Gastroesophageal sphincter (tissue), 4 donors: ENCODE measurements around the gene FCER2. TPM values are rescaled to one million over a fixed set of nuclear protein-coding genes. Genes with fewer than 3 reads are reported as not detected.

Experiments
- ATAC-seq: fragments of 150-250 bp; one replicate; pipeline ENCODE4 v1.9.1; 2016; ENCODE audit warnings: mild to moderate bottlenecking, moderate library complexity
- H3K27ac ChIP-seq, 4 donors: fragments of 200-600 bp; sonication (generic) in 3 of 4; 1 replicate in 3 of 4; 2 replicates in 1 of 4; pipeline ENCODE4 v1.5.1; 2016 to 2019
- H3K27me3 ChIP-seq: fragments of 200-600 bp; sonication (generic); one replicate; pipeline ENCODE4 v1.5.1; 2019
- H3K36me3 ChIP-seq, 2 donors: fragments of 200-600 bp; sonication (generic); one replicate each; pipeline ENCODE4 v1.5.1; 2019; ENCODE audit warnings: control low read depth in 1 of 2
- H3K4me1 ChIP-seq, 3 donors: fragments of 200-600 bp; sonication (generic); 1 replicate in 2 of 3; 2 replicates in 1 of 3; pipeline ENCODE4 v1.5.1; 2016 to 2019; ENCODE audit warnings: control low read depth in 2 of 3
- H3K4me3 ChIP-seq, 2 donors: fragments of 200-600 bp; sonication (generic); one replicate each; pipeline ENCODE4 v1.5.1; 2019; ENCODE audit warnings: mild to moderate bottlenecking in 1 of 2, moderate library complexity in 1 of 2
- H3K9me3 ChIP-seq, 3 donors: fragments of 200-600 bp; sonication (generic); one replicate each; pipeline ENCODE4 v1.5.1; 2017 to 2019; ENCODE audit warnings: control low read depth in 2 of 3
- CTCF ChIP-seq, 4 experiments: fragments of 200-600 bp in 2 of 4; fragments of 450-650 bp in 2 of 4; sonication (generic) in 1 of 4; IDR thresholded peaks; one replicate each; pipeline ENCODE4 v1.5.1; 2017 to 2019; ENCODE audit warnings: antibody characterized with exemption in 4 of 4, mild to moderate bottlenecking in 2 of 4, moderate library complexity in 2 of 4
- EP300 ChIP-seq: sonication (generic); formaldehyde crosslinking; IDR thresholded peaks from one replicate; pipeline ENCODE4 v1.6.1; 2017; ENCODE audit warnings: antibody characterized with exemption, mild to moderate bottlenecking
- POLR2A ChIP-seq, 2 donors: fragments of 450-650 bp; IDR thresholded peaks; one replicate each; pipeline ENCODE4 v1.6.1; 2017; ENCODE audit warnings: antibody characterized with exemption in 2 of 2, mild to moderate bottlenecking in 2 of 2, moderate library complexity in 1 of 2
- POLR2AphosphoS5 ChIP-seq: sonication (generic); formaldehyde crosslinking; IDR thresholded peaks from one replicate; pipeline ENCODE4 v1.6.1; 2017; ENCODE audit warnings: antibody characterized with exemption
- WGBS, 2 donors: methylation state at CpG; one replicate each; pipeline ENCODE4 v1.1.5; 2018; ENCODE audit warnings: low coverage in 1 of 2; 5-methylcytosine and 5-hydroxymethylcytosine counted together
- total RNA-seq, 4 donors: library from RNA; depleted of rRNA; stranded (reverse); fragments of >200 nt; gene quantifications; one replicate each; pipeline ENCODE4 v1.1.0, GENCODE V29; 2016

The FCER2 gene
- total RNA-seq, 4 donors from 2014 or later, result 1.2 TPM; not detected in 3

- Histone ChIP-seq H3K4me3 (no peak overlapping the region), H3K27me3 (peaks cover 99% of the 10 kb centered on the region), H3K36me3 (no peaks in the 10 kb centered on the region), H3K9me3 (no peaks in the 10 kb centered on the region), H3K4me1 (no peaks in the 10 kb centered on the region), H3K27ac (no peak overlapping the region)
- no peak for TF ChIP-seq POLR2A (IDR thresholded peaks at IDR 0.05)
- TF ChIP-seq CTCF (IDR thresholded peaks at IDR 0.05), result no peak
- no peak for TF ChIP-seq POLR2AphosphoS5
- TF ChIP-seq EP300, result no peak
- ATAC-seq, result no peak
- WGBS, 2 donors, result 93 to 100% methylated on average over 2 to 3 of the region's 8 CpGs
Measured at GRCh38 chr19:7643031-7643415, 58.9 kb downstream of the FCER2 start.

GRCh38 chr19:7642295-7643030 lies 59.5 kb downstream of the FCER2 start:
- ATAC-seq, result no peak
- Histone ChIP-seq H3K4me3 (no peak overlapping the region), H3K27ac (no peak overlapping the region), H3K9me3 (no peaks in the 10 kb centered on the region), H3K36me3 (no peaks in the 10 kb centered on the region), H3K4me1 (no peaks in the 10 kb centered on the region), H3K27me3 (peaks cover 99% of the 10 kb centered on the region)
- TF ChIP-seq EP300 (no peak), CTCF (IDR thresholded peaks at IDR 0.05) (no peak), POLR2A (IDR thresholded peaks at IDR 0.05) (no peak)
- WGBS, 2 donors, result 64% methylated on average over 3 of the region's 27 CpGs; no CpG with 5 or more reads in 1 of the 2 donors

- Histone ChIP-seq H3K27me3 (peaks cover 99% of the 10 kb centered on the region), H3K27ac (no peak overlapping the region), H3K4me1 (peaks cover 0 to 8% (median 3%) of the 10 kb centered on the region in 3 donors), H3K36me3 (no peaks in the 10 kb centered on the region), H3K4me3 (no peak overlapping the region), H3K9me3 (no peaks in the 10 kb centered on the region)
- no peak for ATAC-seq
- TF ChIP-seq POLR2A (IDR thresholded peaks at IDR 0.05) (no peak), POLR2AphosphoS5 (no peak)
- 58 to 84% methylated on average over 2 to 4 of the region's 43 CpGs for WGBS, 2 donors
Measured at GRCh38 chr19:7641290-7642276, 60.3 kb downstream of the FCER2 start.

GRCh38 chr19:7640803-7641202 lies 61.1 kb downstream of the FCER2 start:
- no peak for ATAC-seq
- Histone ChIP-seq H3K27ac (no peak overlapping the region), H3K4me1 (peaks cover 0 to 10% (median 3%) of the 10 kb centered on the region in 3 donors), H3K9me3 (no peaks in the 10 kb centered on the region), H3K36me3 (no peaks in the 10 kb centered on the region), H3K4me3 (no peak overlapping the region), H3K27me3 (peaks cover 99% of the 10 kb centered on the region)
- WGBS, 2 donors, result 100% methylated on average over 1 of the region's 11 CpGs; no CpG with 5 or more reads in 1 of the 2 donors
- TF ChIP-seq CTCF (IDR thresholded peaks at IDR 0.05) (no peak), POLR2A (IDR thresholded peaks at IDR 0.05) (no peak), POLR2AphosphoS5 (no peak), EP300 (no peak)

- Histone ChIP-seq H3K9me3 (no peaks in the 10 kb centered on the region), H3K27ac (no peak overlapping the region), H3K27me3 (peaks cover 98% of the 10 kb centered on the region), H3K4me3 (no peak overlapping the region), H3K4me1 (peaks cover 0 to 10% (median 3%) of the 10 kb centered on the region in 3 donors), H3K36me3 (no peaks in the 10 kb centered on the region)
- TF ChIP-seq EP300, result no peak
- TF ChIP-seq POLR2AphosphoS5, result no peak
- TF ChIP-seq POLR2A (IDR thresholded peaks at IDR 0.05), result no peak
- ATAC-seq, result no peak
- WGBS, 2 donors, result 92 to 100% methylated on average over 1 to 9 of the region's 13 CpGs
Measured at GRCh38 chr19:7639863-7640348, 62.0 kb downstream of the FCER2 start.
